Measurements from ENCODE around the gene P2RY11. TPM values are rescaled to one million over a fixed set of nuclear protein-coding genes. Genes with fewer than 3 reads are reported as not detected.

P2RY11 gene
- total and polyA plus RNA-seq, 4 donors = 0.68 to 5.3 (median 3.7) TPM

- Histone ChIP-seq H3K4me1 (ENCODE audit: control insufficient read depth in 4 of 4, insufficient read depth in 4 of 4, low read length in 3 of 4) (no peaks in the 10 kb centered on the region), H3K27me3 (ENCODE audit: control insufficient read depth in 4 of 4, insufficient read depth in 4 of 4, low read length in 3 of 4) (no peaks in the 10 kb centered on the region), H3K9ac (ENCODE audit: low read depth in 1 of 2, low read length in 2 of 2) (no peak overlapping the region), H3K27ac (ENCODE audit: low read depth in 1 of 2, low read length in 2 of 2) (no peak overlapping the region), H3K4me3 (ENCODE audit: low read depth in 1 of 3, low read length in 3 of 3) (no peak overlapping the region), H3K9me3 (ENCODE audit: control insufficient read depth in 4 of 4, low read length in 3 of 4) (no peaks in the 10 kb centered on the region), H3K36me3 (ENCODE audit: control insufficient read depth in 4 of 4, insufficient read depth in 3 of 4, low read depth in 1 of 4, low read length in 3 of 4) (peaks cover 24 to 65% (median 34%) of the 10 kb centered on the region in 4 donors)
- TF ChIP-seq GABPA (IDR thresholded peaks at IDR 0.05 in 1 of 2, conservative IDR thresholded peaks at IDR 0.05 in 1 of 2) (no peak), ZBTB33 (IDR thresholded peaks at IDR 0.05) (no peak), SP1 (IDR thresholded peaks at IDR 0.05) (no peak), FOXA2 (IDR thresholded peaks at IDR 0.05) (no peak), FOXA1 (IDR thresholded peaks at IDR 0.05) (no peak), EGR1 (IDR thresholded peaks at IDR 0.05; ENCODE audit: low read depth in 2 of 2) (no peak), JUND (IDR thresholded peaks at IDR 0.05) (no peak), RAD21 (IDR thresholded peaks at IDR 0.05) (no peak), MAX (IDR thresholded peaks at IDR 0.05) (no peak), RXRA (IDR thresholded peaks at IDR 0.05) (no peak), CTCF (IDR thresholded peaks at IDR 0.05; ENCODE audit: low read depth, low read length, missing input control) (no peak), ATF3 (IDR thresholded peaks at IDR 0.05) (no peak), REST (IDR thresholded peaks at IDR 0.05) (no peak), NR2F2 (IDR thresholded peaks at IDR 0.05) (no peak), HNF4G (IDR thresholded peaks at IDR 0.05) (no peak), TAF1 (conservative IDR thresholded peaks at IDR 0.05) (no peak)
- WGBS = 94% methylated on average over 39 of the region's 39 CpGs
- no peak for DNase-seq (ENCODE audit: low spot score)
Observed at GRCh38 chr19:10135551-10136334, 24.2 kb downstream of the P2RY11 start.

Measured in liver (tissue), 9 donors.